Stimulated activated CD8-positive, alpha-beta memory T cell treated with anti-CD3 and anti-CD28 coated beads, Interleukin-15, amount 100 ng/mL, for 24 hours (primary cell): ENCODE measurements around the gene NCAM1.

ENCODE experiments used
- DNase-seq: peaks from one replicate; pipeline ENCODE4 v3.0.0-alpha.2; 2020; ENCODE audit warnings: low read depth

The NCAM1 gene

GRCh38 chr11:112968941-112969713, 7.9 kb downstream of the NCAM1 start:
- DNase-seq, result no peak

GRCh38 chr11:112971195-112971594, 10.0 kb downstream of the NCAM1 start:
- DNase-seq, result no peak

DNA sequence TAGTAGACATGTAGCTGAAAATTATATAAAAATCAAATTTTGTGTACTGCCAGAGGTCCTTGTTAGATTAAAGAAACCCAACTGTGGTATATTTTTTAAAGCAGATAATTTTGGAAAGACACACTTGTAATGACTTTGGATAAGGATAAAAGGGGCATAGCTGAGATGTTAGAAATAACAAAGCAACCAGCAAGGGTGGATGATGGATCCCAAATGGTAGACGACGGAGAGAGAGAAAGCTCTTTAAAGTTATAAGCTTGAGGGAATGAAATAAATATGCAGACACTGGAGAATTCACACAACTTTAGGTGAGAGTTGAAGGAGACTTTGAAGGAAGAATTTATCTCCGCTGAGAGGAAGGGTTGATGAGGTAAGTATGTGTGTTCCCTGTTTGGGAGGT, 10.6 kb downstream of the NCAM1 start:
- no peak for DNase-seq

GRCh38 chr11:112972399-112973145, 11.4 kb downstream of the NCAM1 start:
- no peak for DNase-seq

GRCh38 chr11:112975051-112975450, 13.8 kb downstream of the NCAM1 start:
- no peak for DNase-seq

DNA sequence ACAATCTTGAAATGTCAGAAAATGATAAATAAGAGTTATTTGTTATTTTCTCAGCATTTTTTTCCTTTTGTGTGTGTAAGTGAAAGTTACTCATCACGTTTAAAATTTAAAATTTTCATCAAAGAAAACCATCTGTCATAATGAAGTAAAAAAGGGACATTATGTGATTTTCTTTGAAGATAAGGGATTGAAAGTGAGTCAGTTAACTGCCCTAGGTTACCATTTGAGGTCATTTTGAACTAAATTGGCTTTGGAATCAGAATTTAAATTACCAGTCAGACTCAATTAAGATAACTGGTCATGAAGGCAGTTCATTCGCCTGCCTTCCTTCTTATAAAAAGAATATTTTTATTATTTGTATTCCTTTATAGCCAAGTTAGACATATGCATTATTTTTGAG, 14.3 kb downstream of the NCAM1 start:
- no peak for DNase-seq

GRCh38 chr11:112977755-112978154, 16.5 kb downstream of the NCAM1 start:
- DNase-seq, result no peak

DNA sequence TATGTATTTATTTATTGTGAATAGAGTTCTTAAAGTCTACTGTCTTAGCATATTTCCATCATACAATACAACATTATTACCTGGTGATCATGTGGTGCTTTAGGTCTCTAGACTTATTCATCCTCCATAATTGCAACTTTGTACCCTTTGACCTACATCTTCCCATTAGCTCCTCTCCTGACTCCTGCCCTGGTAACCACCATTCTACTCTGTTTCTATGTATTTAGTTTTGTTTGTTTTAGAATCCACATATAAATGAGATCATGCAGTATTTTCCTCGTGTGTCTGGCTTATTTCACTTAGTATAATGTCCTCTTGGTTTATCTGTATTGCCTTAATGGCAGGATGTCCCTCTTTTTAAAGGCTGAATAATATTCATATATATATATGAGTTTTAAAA, 22.7 kb downstream of the NCAM1 start:
- DNase-seq, result no peak

GRCh38 chr11:112989198-112989597, 28.0 kb downstream of the NCAM1 start:
- DNase-seq, result no peak

- DNase-seq, result no peak
Measured at GRCh38 chr11:112993808-112994207, 32.6 kb downstream of the NCAM1 start.

DNA sequence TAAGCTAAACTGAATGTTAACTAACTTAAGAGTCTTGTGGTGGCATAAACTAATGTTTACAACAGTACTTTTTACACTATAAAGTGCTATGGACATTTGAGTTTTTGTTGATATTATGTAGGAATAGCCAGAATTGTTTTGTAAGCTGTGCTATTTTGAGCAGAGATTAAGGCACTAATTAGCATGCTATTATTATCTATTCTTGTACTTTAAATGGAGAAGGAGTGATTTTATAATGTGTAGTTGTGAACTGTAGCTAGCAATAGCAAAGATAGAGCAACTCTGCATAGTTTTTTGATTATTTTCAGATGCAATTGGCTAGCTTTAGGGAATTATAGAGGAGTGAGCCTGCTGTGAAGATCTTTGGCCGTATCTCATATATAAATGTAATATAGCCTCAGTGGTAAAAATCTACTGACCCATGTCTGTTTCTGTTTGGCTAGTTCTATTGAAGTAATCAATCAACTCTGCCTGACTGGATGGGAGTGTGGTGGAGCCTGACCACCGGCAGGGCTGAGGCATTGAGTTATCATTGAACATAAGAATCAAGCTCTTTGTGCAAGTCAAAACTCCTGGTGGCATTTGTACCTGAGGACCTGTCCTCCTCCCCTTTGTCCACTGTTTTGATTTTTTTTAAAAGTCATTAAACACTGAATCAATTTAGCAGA, 34.3 kb downstream of the NCAM1 start:
- no peak for DNase-seq

DNA sequence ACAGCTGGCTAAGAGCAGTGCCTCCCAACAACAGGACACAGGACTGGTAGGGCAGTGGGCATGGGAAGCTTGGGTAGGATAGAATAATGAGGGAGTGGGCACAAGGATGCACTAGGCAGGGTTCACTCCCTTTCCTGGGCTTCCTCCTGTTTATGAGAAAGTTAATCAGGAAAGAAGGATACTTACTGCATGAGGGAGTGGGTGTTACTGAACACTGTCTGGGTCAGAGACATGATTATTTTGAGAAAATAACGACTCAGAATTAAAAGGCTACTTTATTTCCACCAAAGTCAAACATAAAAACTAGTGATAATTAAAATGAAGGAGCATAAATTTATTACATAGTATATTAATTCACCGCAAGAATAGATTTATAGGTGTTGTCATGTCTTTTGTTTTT, 35.8 kb downstream of the NCAM1 start:
- no peak for DNase-seq

DNA sequence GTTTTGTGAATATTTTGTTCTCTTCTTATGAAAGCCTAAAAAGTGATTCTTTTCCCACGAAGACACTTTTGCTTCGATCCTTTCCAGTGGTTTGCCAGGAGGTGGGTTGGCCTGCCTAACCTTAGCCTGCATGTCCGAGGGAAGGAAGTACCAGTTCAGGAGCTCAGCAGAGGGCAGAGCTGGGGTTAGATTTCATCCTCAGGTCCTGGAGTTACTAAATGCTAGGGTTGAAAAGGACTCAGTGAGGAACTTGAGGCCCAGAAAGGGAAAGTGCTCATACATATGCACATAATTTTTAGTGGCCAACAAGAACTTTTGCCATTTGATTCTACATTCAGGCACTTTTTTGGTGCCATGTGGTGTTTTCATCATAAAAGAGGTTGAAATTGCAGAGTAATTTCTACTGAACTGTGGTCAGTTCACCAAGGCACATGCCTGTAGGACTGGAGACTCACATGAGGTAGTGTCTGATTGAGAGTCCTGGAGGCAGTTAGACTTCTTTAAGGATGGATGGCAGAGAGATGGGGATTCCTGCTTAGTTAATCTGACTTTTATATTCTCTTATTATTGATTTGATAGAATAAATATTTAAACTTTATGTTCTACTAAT, 36.7 kb downstream of the NCAM1 start:
- no peak for DNase-seq

DNA sequence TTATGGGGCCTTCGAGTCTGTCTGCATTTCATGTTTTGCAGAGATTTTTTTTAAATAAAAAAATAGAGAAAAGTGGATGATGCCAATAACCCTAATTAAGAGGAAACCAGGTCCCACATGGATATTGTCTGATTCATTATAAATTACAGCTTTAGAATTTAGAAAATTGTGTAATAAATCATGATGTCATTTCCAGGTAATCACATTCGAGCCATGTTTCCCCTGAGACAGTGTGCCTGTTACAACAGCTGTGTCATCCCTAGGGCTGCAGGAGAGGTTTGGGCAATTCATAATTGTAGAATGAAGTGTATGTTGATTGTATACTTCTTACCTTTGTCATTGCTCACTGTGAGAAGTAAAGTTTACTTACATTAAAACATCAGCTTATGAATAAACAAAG, 38.3 kb downstream of the NCAM1 start:
- DNase-seq, result no peak

- no peak for DNase-seq
Measured at GRCh38 chr11:113001709-113002108, 40.5 kb downstream of the NCAM1 start.

DNA sequence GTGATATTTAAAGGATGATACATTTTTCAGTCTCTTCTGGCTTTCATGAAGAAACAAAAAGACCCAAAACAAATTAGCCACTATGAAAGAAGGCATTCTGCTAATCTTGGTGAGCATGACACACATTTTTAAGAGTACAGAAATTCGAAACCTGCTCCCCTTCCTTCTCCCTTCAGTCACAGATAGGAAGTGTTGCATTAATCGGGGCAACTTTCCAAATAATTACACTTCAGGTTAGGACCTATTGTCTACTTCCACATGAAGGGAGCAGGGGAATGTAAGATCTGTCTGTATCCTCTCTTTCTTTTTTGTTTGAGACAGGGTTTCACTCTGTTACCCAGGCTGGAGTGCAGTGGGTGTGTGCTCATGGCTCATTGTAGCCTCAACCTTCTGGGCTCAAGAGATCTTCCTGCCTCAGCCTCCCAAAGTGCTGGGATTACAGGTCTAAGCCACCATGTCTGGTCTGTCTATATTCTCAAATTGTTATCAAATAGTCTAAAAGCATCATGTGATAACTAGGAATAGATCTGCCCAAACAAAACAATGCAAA, 45.8 kb downstream of the NCAM1 start:
- no peak for DNase-seq

GRCh38 chr11:113014262-113015097, 53.3 kb downstream of the NCAM1 start:
- no peak for DNase-seq

GRCh38 chr11:113015098-113015455, 53.9 kb downstream of the NCAM1 start:
- no peak for DNase-seq

DNA sequence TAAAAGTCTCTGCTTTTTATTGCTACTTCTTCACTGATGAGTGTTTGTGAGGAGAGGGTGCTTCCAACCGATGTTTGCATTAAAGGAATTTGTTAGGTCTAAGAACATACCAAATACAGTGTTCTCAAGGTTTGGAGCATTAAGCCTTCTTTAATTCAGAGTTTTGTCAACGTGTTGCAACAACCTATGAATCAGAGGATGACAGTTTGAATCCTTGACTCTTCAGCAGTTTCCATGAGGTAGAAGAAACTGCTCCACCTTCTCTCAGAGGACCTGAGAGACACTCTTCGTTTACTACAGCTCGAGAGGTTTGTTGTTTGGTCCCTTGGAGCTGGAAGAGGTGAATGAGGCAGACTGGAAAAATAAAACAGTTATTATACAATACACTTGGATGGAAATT, 55.7 kb downstream of the NCAM1 start:
- DNase-seq, result no peak

GRCh38 chr11:113018913-113019312, 57.7 kb downstream of the NCAM1 start:
- no peak for DNase-seq

DNA sequence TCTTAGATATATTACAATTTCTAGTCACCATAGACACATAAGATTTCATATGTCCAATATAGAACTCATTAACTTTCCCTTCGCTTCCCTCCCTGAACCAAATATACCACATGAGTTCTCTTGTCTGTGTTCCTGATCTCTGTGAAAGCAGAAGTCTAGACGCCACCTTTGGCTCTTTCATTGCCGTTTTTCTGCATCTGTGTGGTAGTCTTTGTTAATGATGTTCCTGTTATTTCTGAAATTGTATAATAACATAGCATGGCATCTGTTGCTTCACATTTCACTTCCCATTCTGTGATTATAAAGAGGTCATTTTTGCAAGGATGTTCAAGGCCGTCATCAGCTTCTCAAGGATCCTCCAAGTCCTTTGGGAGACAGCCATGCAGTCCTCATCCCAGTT, 58.5 kb downstream of the NCAM1 start:
- DNase-seq, result no peak

DNA sequence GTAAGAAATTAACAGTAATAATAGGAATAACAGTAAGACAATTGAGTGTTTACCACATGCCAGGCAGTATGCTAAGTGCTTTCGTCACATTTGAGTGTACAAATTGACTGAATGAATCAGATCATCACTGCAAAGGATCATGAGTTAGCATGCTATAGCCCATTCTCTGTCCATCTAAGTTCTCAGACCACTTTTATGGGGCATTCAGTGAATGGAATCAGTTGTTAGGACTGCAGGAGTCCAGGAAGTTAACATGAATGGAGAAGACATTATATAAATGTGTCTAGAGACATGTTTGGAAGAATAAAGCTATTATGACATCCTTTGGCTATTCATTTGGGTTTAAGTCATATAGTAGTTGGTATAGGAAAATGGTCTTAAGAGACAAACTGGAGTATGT, 59.9 kb downstream of the NCAM1 start:
- DNase-seq, result no peak
